ENCODE data around the gene NFAT5. TPM values are rescaled to one million over a fixed set of nuclear protein-coding genes. Genes with fewer than 3 reads are reported as not detected.

The NFAT5 gene
- total and polyA plus RNA-seq, 2 donors from 2014 or later = 1.9 to 83.7 TPM

- FAIRE-seq (no peak), DNase-seq (no peak)
Measured at GRCh38 chr16:69748694-69749345, 183.1 kb downstream of the NFAT5 start.

GRCh38 chr16:69754143-69754468, 188.3 kb downstream of the NFAT5 start:
- Histone ChIP-seq H3K4me1 (ENCODE audit: control insufficient read depth in 2 of 3, insufficient read depth in 2 of 3, low read depth in 1 of 3, low read length in 3 of 3) (peaks cover 0 to 5% (median 4%) of the 10 kb centered on the region in 3 donors), H3K9ac (ENCODE audit: low read length in 3 of 3) (peak overlapping the region; percentile 68 to 93 (median 89)), H3K27ac (ENCODE audit: low read depth in 2 of 2, low read length in 2 of 2) (peak overlapping the region in 1 of 2 donors; percentile 26), H3K36me3 (ENCODE audit: control insufficient read depth in 2 of 3, insufficient read depth in 3 of 3, low read length in 3 of 3) (peaks cover 2 to 17% (median 3%) of the 10 kb centered on the region in 3 donors), H3K9me3 (ENCODE audit: control insufficient read depth in 2 of 3, insufficient read depth in 1 of 3, low read length in 3 of 3) (no peaks in the 10 kb centered on the region), H3K27me3 (ENCODE audit: control insufficient read depth, insufficient read depth, low read length) (no peaks in the 10 kb centered on the region), H3K4me3 (ENCODE audit: low read length in 3 of 3) (peak overlapping the region; percentile 89 to 98 (median 93))
- no peak for DNase-seq
- no peak for TF ChIP-seq CTCF (IDR thresholded peaks at IDR 0.05; ENCODE audit: borderline replicate concordance, extremely low read depth, insufficient read depth)
- FAIRE-seq = no peak
- intact Hi-C loops (cut with DNase I) = loop anchor here (10.0 kb wide), 1 partner anchor 49 kb away; no protein-coding TSS in a partner anchor

More at GRCh38 chr16:69748694-69749345, 183.1 kb downstream of the NFAT5 start:
- no peak overlapping the region for H3K4me3 ChIP-seq (ENCODE audit: low read length in 3 of 3)
- peaks cover 14 to 50% (median 33%) of the 10 kb centered on the region in 3 donors for H3K36me3 ChIP-seq (ENCODE audit: control insufficient read depth in 2 of 3, insufficient read depth in 3 of 3, low read length in 3 of 3)
- H3K27me3 ChIP-seq (ENCODE audit: control insufficient read depth, insufficient read depth, low read length) = no peaks in the 10 kb centered on the region
- no peak overlapping the region for H3K9ac ChIP-seq (ENCODE audit: low read length in 3 of 3)
- intact Hi-C loops (cut with DNase I) = no loop called here
- H3K27ac ChIP-seq (ENCODE audit: low read depth in 2 of 2, low read length in 2 of 2) = no peak overlapping the region
- no peaks in the 10 kb centered on the region for H3K9me3 ChIP-seq (ENCODE audit: control insufficient read depth in 2 of 3, insufficient read depth in 1 of 3, low read length in 3 of 3)
- no peak for TF ChIP-seq CTCF (IDR thresholded peaks at IDR 0.05; ENCODE audit: borderline replicate concordance, extremely low read depth, insufficient read depth)
- peaks cover 0 to 5% (median 4%) of the 10 kb centered on the region in 3 donors for H3K4me1 ChIP-seq (ENCODE audit: control insufficient read depth in 2 of 3, insufficient read depth in 2 of 3, low read depth in 1 of 3, low read length in 3 of 3)

Small RNA genes lying within 50 kb of the gene (microRNA-seq; reads per million reads assigned to microRNA genes)
- gene MIR1538 = not detected

Other genes starting within 250 kb of the NFAT5 start
- gene PDF, start 235.4 kb upstream of the NFAT5 start, total RNA-seq = 22.4 TPM
- 30.8 TPM for gene PDF, start 235.4 kb upstream of the NFAT5 start, polyA plus RNA-seq (ENCODE audit: insufficient read depth, low read depth, low replicate concordance)
- 49.5 TPM for gene COG8, start 226.4 kb upstream of the NFAT5 start, total RNA-seq
- 33.8 TPM for gene COG8, start 226.4 kb upstream of the NFAT5 start, polyA plus RNA-seq (ENCODE audit: insufficient read depth, low read depth, low replicate concordance)
- 20.2 TPM for gene NIP7, start 226.2 kb upstream of the NFAT5 start, total RNA-seq
- 9.9 TPM for gene NIP7, start 226.2 kb upstream of the NFAT5 start, polyA plus RNA-seq (ENCODE audit: insufficient read depth, low read depth, low replicate concordance)
- 2.6 TPM for gene TMED6, start 214.2 kb upstream of the NFAT5 start, total RNA-seq
- 11.5 TPM for gene TMED6, start 214.2 kb upstream of the NFAT5 start, polyA plus RNA-seq (ENCODE audit: insufficient read depth, low read depth, low replicate concordance)
- gene TERF2, start 180.0 kb upstream of the NFAT5 start, total RNA-seq = 37.4 TPM
- 13.6 TPM for gene TERF2, start 180.0 kb upstream of the NFAT5 start, polyA plus RNA-seq (ENCODE audit: insufficient read depth, low read depth, low replicate concordance)
- gene CYB5B, start 141.3 kb upstream of the NFAT5 start, total RNA-seq = 111 TPM
- 89.0 TPM for gene CYB5B, start 141.3 kb upstream of the NFAT5 start, polyA plus RNA-seq (ENCODE audit: insufficient read depth, low read depth, low replicate concordance)
- gene NQO1, start 160.6 kb downstream of the NFAT5 start, total RNA-seq = 87.5 TPM
- 414 TPM for gene NQO1, start 160.6 kb downstream of the NFAT5 start, polyA plus RNA-seq (ENCODE audit: insufficient read depth, low read depth, low replicate concordance)
- gene NOB1, start 189.0 kb downstream of the NFAT5 start, total RNA-seq = 50.4 TPM
- 34.9 TPM for gene NOB1, start 189.0 kb downstream of the NFAT5 start, polyA plus RNA-seq (ENCODE audit: insufficient read depth, low read depth, low replicate concordance)
- 128 TPM for gene WWP2, start 196.4 kb downstream of the NFAT5 start, total RNA-seq
- 30.0 TPM for gene WWP2, start 196.4 kb downstream of the NFAT5 start, polyA plus RNA-seq (ENCODE audit: insufficient read depth, low read depth, low replicate concordance)

Data from kidney (tissue), 14 donors.